ENCODE results near the gene TTC9C.
A peak's percentile ranks its signal among the peaks of the same experiment; 100 is the strongest.
"Not testable (repeated sequence)": the region's sequence is repeated elsewhere in the genome, so short reads cannot be mapped to it uniquely, and the experiment has no call there.

Gene TTC9C

GRCh38 chr11:62716206-62716605 lies 12.1 kb upstream of the TTC9C start:
- Mint-ChIP-seq H3K36me3 (ENCODE audit: low read depth) (peaks cover 100% of the 10 kb centered on the region), H3K9me3 (no peaks in the 10 kb centered on the region), H3K27me3 (no peaks in the 10 kb centered on the region), H3K4me1 (ENCODE audit: low read depth) (peaks cover 37% of the 10 kb centered on the region), H3K27ac (no peak overlapping the region), H3K4me3 (no peak overlapping the region)
- intact Hi-C loops (cut with micrococcal nuclease) = no loop called here

GRCh38 chr11:62716816-62717215 lies 11.5 kb upstream of the TTC9C start:
- peaks cover 100% of the 10 kb centered on the region for H3K36me3 Mint-ChIP-seq (ENCODE audit: low read depth)
- intact Hi-C loops (cut with micrococcal nuclease) = no loop called here
- H3K4me3 Mint-ChIP-seq = no peak overlapping the region
- H3K9me3 Mint-ChIP-seq = no peaks in the 10 kb centered on the region
- H3K27ac Mint-ChIP-seq = no peak overlapping the region
- H3K4me1 Mint-ChIP-seq (ENCODE audit: low read depth) = peaks cover 37% of the 10 kb centered on the region
- H3K27me3 Mint-ChIP-seq = no peaks in the 10 kb centered on the region

GRCh38 chr11:62719302-62719978 lies 8.8 kb upstream of the TTC9C start:
- Mint-ChIP-seq H3K27me3 (no peaks in the 10 kb centered on the region), H3K27ac (no peak overlapping the region), H3K4me1 (ENCODE audit: low read depth) (peaks cover 44% of the 10 kb centered on the region)

GRCh38 chr11:62721994-62722393 lies 6.3 kb upstream of the TTC9C start:
- Mint-ChIP-seq H3K27me3 (no peaks in the 10 kb centered on the region), H3K9me3 (no peaks in the 10 kb centered on the region), H3K27ac (no peak overlapping the region), H3K4me3 (no peak overlapping the region), H3K4me1 (ENCODE audit: low read depth) (peaks cover 39% of the 10 kb centered on the region), H3K36me3 (ENCODE audit: low read depth) (peaks cover 96% of the 10 kb centered on the region)
- intact Hi-C loops (cut with micrococcal nuclease) = no loop called here

More at GRCh38 chr11:62719302-62719978, 8.8 kb upstream of the TTC9C start:
- intact Hi-C loops (cut with micrococcal nuclease) = no loop called here
- H3K9me3 Mint-ChIP-seq = no peaks in the 10 kb centered on the region
- H3K4me3 Mint-ChIP-seq = no peak overlapping the region
- H3K36me3 Mint-ChIP-seq (ENCODE audit: low read depth) = peaks cover 100% of the 10 kb centered on the region

GRCh38 chr11:62724171-62724570 lies 4.1 kb upstream of the TTC9C start:
- no peaks in the 10 kb centered on the region for H3K27me3 Mint-ChIP-seq
- peak overlapping the region; percentile 64 for H3K27ac Mint-ChIP-seq
- H3K4me3 Mint-ChIP-seq = peak overlapping the region; percentile 95
- H3K9me3 Mint-ChIP-seq = no peaks in the 10 kb centered on the region
- peaks cover 33% of the 10 kb centered on the region for H3K4me1 Mint-ChIP-seq (ENCODE audit: low read depth)
- intact Hi-C loops (cut with micrococcal nuclease) = no loop called here
- peaks cover 94% of the 10 kb centered on the region for H3K36me3 Mint-ChIP-seq (ENCODE audit: low read depth)

- H3K4me1 Mint-ChIP-seq (ENCODE audit: low read depth) = peaks cover 37% of the 10 kb centered on the region
- H3K27ac Mint-ChIP-seq = peak overlapping the region; percentile 97
- peak overlapping the region; percentile 95 for H3K4me3 Mint-ChIP-seq
- H3K27me3 Mint-ChIP-seq = no peaks in the 10 kb centered on the region
- no peaks in the 10 kb centered on the region for H3K9me3 Mint-ChIP-seq
- H3K36me3 Mint-ChIP-seq (ENCODE audit: low read depth) = peaks cover 89% of the 10 kb centered on the region
- intact Hi-C loops (cut with micrococcal nuclease) = loop anchor here (5.0 kb wide), 2 partner anchors 47 to 137 kb away; partner anchors contain the start of gene TAF6L
Observed at GRCh38 chr11:62725646-62726045, 2.6 kb upstream of the TTC9C start.

- intact Hi-C loops (cut with micrococcal nuclease) = loop anchor here (5.0 kb wide), 2 partner anchors 46 to 136 kb away; partner anchors contain the start of gene TAF6L
- Mint-ChIP-seq H3K36me3 (ENCODE audit: low read depth) (peaks cover 89% of the 10 kb centered on the region), H3K9me3 (no peaks in the 10 kb centered on the region), H3K4me1 (ENCODE audit: low read depth) (peaks cover 42% of the 10 kb centered on the region), H3K27ac (peak overlapping the region; percentile 97), H3K4me3 (peak overlapping the region; percentile 95), H3K27me3 (no peaks in the 10 kb centered on the region)
Observed at GRCh38 chr11:62726156-62726914, 2.0 kb upstream of the TTC9C start.

GRCh38 chr11:62726915-62727164 lies 1.4 kb upstream of the TTC9C start:
- Mint-ChIP-seq H3K27me3 (no peaks in the 10 kb centered on the region), H3K9me3 (no peaks in the 10 kb centered on the region), H3K4me3 (peak overlapping the region; percentile 95), H3K27ac (peak overlapping the region; percentile 97), H3K4me1 (ENCODE audit: low read depth) (peaks cover 46% of the 10 kb centered on the region), H3K36me3 (ENCODE audit: low read depth) (peaks cover 89% of the 10 kb centered on the region)
- intact Hi-C loops (cut with micrococcal nuclease) = loop anchor here (1.0 to 5.0 kb wide), 3 partner anchors 18 to 135 kb away; partner anchors contain the start of gene TAF6L

GRCh38 chr11:62727165-62727871 lies 968 bp upstream of the TTC9C start, which contains the start of gene HNRNPUL2:
Gene HNRNPUL2, minus strand, starts transcription at chr11:62727457. Its CDS starts 301 bp downstream, at chr11:62727156.
- H3K27me3 Mint-ChIP-seq = no peaks in the 10 kb centered on the region
- H3K4me3 Mint-ChIP-seq = peak within 1 kb of the TSS; percentile 95
- intact Hi-C loops (cut with micrococcal nuclease) = loop anchor here (1.0 to 5.0 kb wide), 3 partner anchors 18 to 135 kb away; partner anchors contain the start of gene TAF6L
- H3K9me3 Mint-ChIP-seq = no peaks in the 10 kb centered on the region
- H3K36me3 Mint-ChIP-seq (ENCODE audit: low read depth) = peaks cover 85% of the 10 kb centered on the region
- H3K27ac Mint-ChIP-seq = peak within 1 kb of the TSS; percentile 97
- peaks cover 46% of the 10 kb centered on the region for H3K4me1 Mint-ChIP-seq (ENCODE audit: low read depth)

- Mint-ChIP-seq H3K4me3 (peak overlapping the region; percentile 95), H3K27ac (peak overlapping the region; percentile 97), H3K36me3 (ENCODE audit: low read depth) (peaks cover 85% of the 10 kb centered on the region), H3K4me1 (ENCODE audit: low read depth) (peaks cover 46% of the 10 kb centered on the region), H3K9me3 (no peaks in the 10 kb centered on the region), H3K27me3 (no peaks in the 10 kb centered on the region)
- intact Hi-C loops (cut with micrococcal nuclease) = loop anchor here (1.0 to 5.0 kb wide), 5 partner anchors 19 to 134 kb away; partner anchors contain the start of gene TAF6L
Observed at GRCh38 chr11:62727872-62728170, 465 bp upstream of the TTC9C start.

GRCh38 chr11:62730076-62730475 lies 1.8 kb downstream of the TTC9C start:
- peaks cover 30% of the 10 kb centered on the region for H3K4me1 Mint-ChIP-seq (ENCODE audit: low read depth)
- H3K36me3 Mint-ChIP-seq (ENCODE audit: low read depth) = peaks cover 89% of the 10 kb centered on the region
- H3K27me3 Mint-ChIP-seq; H3K9me3 Mint-ChIP-seq; intact Hi-C loops (cut with micrococcal nuclease): not testable (repeated sequence)
- peak overlapping the region; percentile 97 for H3K27ac Mint-ChIP-seq
- H3K4me3 Mint-ChIP-seq = peak overlapping the region; percentile 95

GRCh38 chr11:62732830-62733229 lies 4.5 kb downstream of the TTC9C start:
- Mint-ChIP-seq H3K27ac (peak overlapping the region; percentile 37), H3K27me3 (no peaks in the 10 kb centered on the region), H3K36me3 (ENCODE audit: low read depth) (peaks cover 91% of the 10 kb centered on the region), H3K4me3 (no peak overlapping the region), H3K9me3 (no peaks in the 10 kb centered on the region), H3K4me1 (ENCODE audit: low read depth) (peaks cover 19% of the 10 kb centered on the region)
- intact Hi-C loops (cut with micrococcal nuclease) = no loop called here

- H3K27ac Mint-ChIP-seq = no peak overlapping the region
- peaks cover 98% of the 10 kb centered on the region for H3K36me3 Mint-ChIP-seq (ENCODE audit: low read depth)
- no peaks in the 10 kb centered on the region for H3K27me3 Mint-ChIP-seq
- intact Hi-C loops (cut with micrococcal nuclease) = no loop called here
- H3K4me1 Mint-ChIP-seq (ENCODE audit: low read depth) = no peaks in the 10 kb centered on the region
- H3K9me3 Mint-ChIP-seq = no peaks in the 10 kb centered on the region
- no peak overlapping the region for H3K4me3 Mint-ChIP-seq
Observed at GRCh38 chr11:62737196-62737595, 8.9 kb downstream of the TTC9C start.
